GM21619 (cell line): ENCODE results near the gene NINJ1.
A peak's percentile ranks its signal among the peaks of the same experiment; 100 is the strongest.
"Not testable (repeated sequence)": the region's sequence is repeated elsewhere in the genome, so short reads cannot be mapped to it uniquely, and the experiment has no call there.

Experiments
- ATAC-seq: cut with Tn5 transposase; IDR thresholded peaks from one replicate; pipeline ENCODE4 v1.9.1; 2021; ENCODE audit not compliant: unreplicated experiment

Gene NINJ1

GRCh38 chr9:93120846-93121315, 13.2 kb downstream of the NINJ1 start:
- no peak for ATAC-seq

GRCh38 chr9:93119953-93120845, 13.9 kb downstream of the NINJ1 start:
- ATAC-seq, result peak; percentile 93

GRCh38 chr9:93119703-93119952, 14.4 kb downstream of the NINJ1 start:
- ATAC-seq, result peak; percentile 4

GRCh38 chr9:93118863-93119702, 15.0 kb downstream of the NINJ1 start:
- no peak for ATAC-seq

- no peak for ATAC-seq
These were observed 15.9 kb downstream of the NINJ1 start for GRCh38 chr9:93117924-93118862.

- not testable (repeated sequence) for ATAC-seq
These were observed 16.5 kb downstream of the NINJ1 start for GRCh38 chr9:93117521-93117920.

GRCh38 chr9:93116072-93116961, 17.7 kb downstream of the NINJ1 start:
- no peak for ATAC-seq

- no peak for ATAC-seq
These were observed 18.5 kb downstream of the NINJ1 start for GRCh38 chr9:93115486-93116071.

GRCh38 chr9:93114984-93115335, 19.1 kb downstream of the NINJ1 start:
- no peak for ATAC-seq

- no peak for ATAC-seq
These were observed 19.7 kb downstream of the NINJ1 start for GRCh38 chr9:93114169-93114983.

GRCh38 chr9:93112864-93113389, 21.1 kb downstream of the NINJ1 start:
- no peak for ATAC-seq

GRCh38 chr9:93112116-93112863, 21.8 kb downstream of the NINJ1 start:
- ATAC-seq, result no peak

GRCh38 chr9:93111371-93112115, 22.5 kb downstream of the NINJ1 start:
- no peak for ATAC-seq

- ATAC-seq, result no peak
These were observed 23.1 kb downstream of the NINJ1 start for GRCh38 chr9:93111001-93111370.

GRCh38 chr9:93110311-93110855, 23.7 kb downstream of the NINJ1 start:
- ATAC-seq, result no peak

GRCh38 chr9:93108291-93109041, 25.6 kb downstream of the NINJ1 start:
- ATAC-seq, result no peak
